ENCODE results near the gene ABCC5.
"Not testable (repeated sequence)": the region's sequence is repeated elsewhere in the genome, so short reads cannot be mapped to it uniquely, and the experiment has no call there.

ABCC5 gene

GRCh38 chr3:184015381-184016019 is 2.2 kb downstream of the ABCC5 start:
- DNase-seq, result no peak

- no peak for DNase-seq
Observed at GRCh38 chr3:184011937-184012889, 5.5 kb downstream of the ABCC5 start.

GRCh38 chr3:184011230-184011876 is 6.3 kb downstream of the ABCC5 start:
- DNase-seq, result no peak

- no peak for DNase-seq
Observed at GRCh38 chr3:184008161-184008560, 9.5 kb downstream of the ABCC5 start.

GRCh38 chr3:184007143-184007813 is 10.4 kb downstream of the ABCC5 start:
- DNase-seq, result not testable (repeated sequence)

- DNase-seq, result no peak
Observed at GRCh38 chr3:184005941-184006507, 11.7 kb downstream of the ABCC5 start.

GRCh38 chr3:184004476-184004875 is 13.2 kb downstream of the ABCC5 start:
- DNase-seq, result no peak

GRCh38 chr3:184003187-184003967 is 14.3 kb downstream of the ABCC5 start:
- no peak for DNase-seq

- DNase-seq, result no peak
Observed at GRCh38 chr3:184002469-184002868, 15.2 kb downstream of the ABCC5 start.

- DNase-seq, result no peak
Observed at GRCh38 chr3:184001761-184002160, 15.9 kb downstream of the ABCC5 start.

- DNase-seq, result no peak
Observed at GRCh38 chr3:183991403-183991802, 26.3 kb downstream of the ABCC5 start.

GRCh38 chr3:183988216-183988790 is 29.4 kb downstream of the ABCC5 start:
- no peak for DNase-seq

GRCh38 chr3:183987000-183987600 is 30.6 kb downstream of the ABCC5 start:
- no peak for DNase-seq

GRCh38 chr3:183984749-183985729 is 32.6 kb downstream of the ABCC5 start:
- no peak for DNase-seq

- DNase-seq, result no peak
Observed at GRCh38 chr3:183984127-183984740, 33.5 kb downstream of the ABCC5 start.

GRCh38 chr3:183981990-183982644 is 35.6 kb downstream of the ABCC5 start:
- DNase-seq, result no peak

GRCh38 chr3:183980403-183980802 is 37.3 kb downstream of the ABCC5 start:
- DNase-seq, result no peak

- no peak for DNase-seq
Observed at GRCh38 chr3:183975981-183976662, 41.6 kb downstream of the ABCC5 start.
